NCI-H82 (cell line): Measurements from ENCODE around the gene PFKP.

ENCODE experiments used
- DNase-seq: peaks from one replicate; lab custom pipeline; 2025; lab: John Stamatoyannopoulos, UW

PFKP gene

DNA sequence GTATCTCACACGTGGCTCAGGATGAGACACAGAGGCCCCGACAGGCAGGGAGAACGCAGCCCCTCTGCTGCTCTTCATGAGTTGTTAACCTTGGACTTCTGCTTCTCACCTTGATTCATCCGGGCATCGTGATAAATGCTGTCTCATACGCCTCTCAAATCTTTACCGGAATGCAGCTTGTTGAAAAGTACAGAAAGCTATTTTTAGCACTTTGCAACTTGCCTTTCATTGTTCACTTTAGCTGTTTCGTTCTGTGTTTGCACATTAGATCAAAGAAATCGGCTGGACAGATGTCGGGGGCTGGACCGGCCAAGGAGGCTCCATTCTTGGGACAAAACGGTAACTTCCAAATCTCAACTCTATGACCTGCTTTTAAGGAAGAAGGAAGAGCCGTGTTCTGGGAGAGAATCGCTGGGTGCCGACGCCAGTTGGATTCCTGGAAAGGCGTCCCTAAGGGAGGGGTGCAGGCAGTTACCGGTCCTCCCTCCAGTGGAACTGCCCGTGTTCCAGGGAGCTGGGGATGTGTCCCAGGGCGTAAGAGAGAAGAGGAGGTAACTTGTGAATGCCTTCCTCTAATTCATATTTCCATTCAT is 49.3 kb downstream of the PFKP start:
- DNase-seq, result no peak

DNA sequence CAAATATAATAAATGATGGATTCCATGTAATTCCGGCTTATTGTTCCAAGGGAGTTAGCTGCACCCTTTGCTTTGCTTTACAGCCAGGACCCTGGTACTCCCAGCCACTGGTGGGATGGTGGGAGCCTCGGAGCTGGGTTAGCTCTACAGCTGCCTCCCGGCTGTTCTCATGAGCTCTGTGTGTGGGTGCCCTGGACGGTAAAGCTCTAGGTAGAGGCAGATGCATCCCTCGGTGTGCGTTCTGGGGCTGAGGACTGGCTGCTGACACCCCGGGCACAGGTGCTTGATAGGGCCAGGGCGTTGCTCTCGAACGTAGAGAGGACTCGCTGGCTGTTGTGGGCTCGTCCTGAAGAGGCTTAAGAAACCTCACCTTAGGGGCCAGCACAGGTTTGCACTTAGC is 50.1 kb downstream of the PFKP start:
- no peak for DNase-seq

DNA sequence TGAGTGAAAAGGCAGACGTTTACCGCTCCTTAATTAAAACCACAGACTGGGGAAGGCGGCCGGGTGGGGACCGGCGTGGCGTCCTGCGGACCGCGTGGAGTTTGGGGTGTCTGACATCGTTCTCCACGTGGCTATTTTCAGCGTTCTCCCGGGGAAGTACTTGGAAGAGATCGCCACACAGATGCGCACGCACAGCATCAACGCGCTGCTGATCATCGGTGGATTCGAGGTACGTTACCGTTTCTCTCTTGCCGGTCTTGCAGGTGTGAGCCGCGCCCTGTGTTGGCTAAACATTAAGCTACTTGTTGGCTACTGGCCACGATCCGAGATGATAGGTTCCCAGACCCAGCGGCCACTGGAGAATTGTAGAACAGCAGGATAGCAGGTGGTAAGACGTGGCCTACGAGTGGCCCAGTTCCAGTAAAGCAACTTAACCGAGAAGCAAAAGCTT is 51.3 kb downstream of the PFKP start:
- no peak for DNase-seq

DNA sequence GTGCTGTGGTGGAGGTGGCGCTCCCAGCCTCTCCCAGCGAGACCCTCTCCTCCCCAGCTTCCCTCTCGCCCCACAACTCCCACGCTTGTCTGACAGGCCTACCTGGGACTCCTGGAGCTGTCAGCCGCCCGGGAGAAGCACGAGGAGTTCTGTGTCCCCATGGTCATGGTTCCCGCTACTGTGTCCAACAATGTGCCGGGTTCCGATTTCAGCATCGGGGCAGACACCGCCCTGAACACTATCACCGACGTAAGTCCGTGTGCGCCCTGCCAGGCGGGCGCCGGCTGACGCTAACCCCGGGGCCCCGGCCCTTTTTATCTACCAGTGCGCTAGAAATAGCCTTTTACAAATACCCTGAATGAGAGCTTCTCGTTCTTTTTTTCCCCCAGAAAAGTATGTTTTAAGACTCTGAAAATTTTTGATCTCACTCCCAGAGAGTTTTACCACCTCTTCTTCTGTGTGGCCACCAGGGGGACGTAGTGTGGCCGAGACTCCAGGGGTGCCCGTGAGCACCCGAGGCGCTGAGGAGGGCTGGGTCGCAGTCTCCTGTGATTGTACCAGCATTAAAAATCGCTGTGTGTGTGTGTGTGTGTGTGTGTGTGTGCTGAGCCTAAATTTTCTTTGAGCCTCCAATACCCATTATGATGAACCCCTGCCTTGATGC is 52.6 kb downstream of the PFKP start:
- DNase-seq, result peak; percentile 37

DNA sequence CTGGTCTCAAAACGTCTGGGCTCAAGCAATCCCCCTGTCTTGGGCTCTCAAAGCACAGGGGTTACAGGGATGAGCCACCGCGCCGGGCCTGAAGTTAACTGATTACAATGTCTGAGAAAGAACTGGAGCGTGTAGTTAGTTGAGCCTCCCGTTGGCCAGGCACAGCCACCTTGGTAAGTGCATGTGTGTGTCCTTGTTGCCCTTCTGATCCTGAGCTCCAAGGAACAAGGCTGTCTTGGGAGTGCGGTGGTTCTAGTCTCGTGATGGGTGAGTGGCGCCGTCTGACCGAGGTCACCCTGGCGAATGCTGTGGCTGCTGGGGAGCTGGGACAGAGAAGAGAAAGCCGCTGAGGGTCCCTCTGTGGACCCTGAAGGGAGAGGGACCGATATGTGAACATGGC is 54.7 kb downstream of the PFKP start:
- DNase-seq, result no peak

DNA sequence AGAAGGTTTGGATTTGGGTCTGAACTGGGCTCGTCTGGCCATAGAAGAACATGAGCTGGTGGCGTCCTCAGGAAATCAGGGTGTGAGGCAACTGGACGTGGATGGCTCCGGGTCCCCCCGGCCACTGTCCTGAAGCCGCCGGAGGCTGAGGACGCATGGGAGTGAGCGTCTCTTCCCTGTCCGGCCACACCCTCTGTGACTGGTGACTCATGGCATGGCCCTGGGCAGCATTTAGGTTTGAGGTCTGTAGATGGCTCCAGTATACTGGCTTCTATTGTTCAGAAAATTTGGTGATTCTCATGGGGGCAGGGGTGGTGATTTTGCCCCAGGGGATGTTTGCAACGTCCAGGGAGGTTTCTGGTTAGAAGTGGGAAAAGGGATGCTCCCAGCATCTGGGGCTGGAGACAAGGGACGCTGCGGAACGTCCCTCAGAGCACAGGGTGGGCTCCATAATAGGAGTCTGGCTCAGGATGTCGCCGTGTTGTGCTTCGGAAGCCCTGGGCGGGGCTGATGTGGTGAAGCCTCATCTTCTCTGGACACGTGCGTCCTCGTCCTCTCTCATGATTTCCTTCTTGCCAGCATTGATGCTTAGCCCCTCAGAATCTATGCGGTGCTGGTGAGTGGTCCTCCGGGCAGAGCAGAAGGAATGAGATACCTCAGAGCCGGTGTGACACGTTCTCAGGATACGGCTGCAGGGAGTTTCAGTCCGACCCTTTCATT is 55.3 kb downstream of the PFKP start:
- no peak for DNase-seq

DNA sequence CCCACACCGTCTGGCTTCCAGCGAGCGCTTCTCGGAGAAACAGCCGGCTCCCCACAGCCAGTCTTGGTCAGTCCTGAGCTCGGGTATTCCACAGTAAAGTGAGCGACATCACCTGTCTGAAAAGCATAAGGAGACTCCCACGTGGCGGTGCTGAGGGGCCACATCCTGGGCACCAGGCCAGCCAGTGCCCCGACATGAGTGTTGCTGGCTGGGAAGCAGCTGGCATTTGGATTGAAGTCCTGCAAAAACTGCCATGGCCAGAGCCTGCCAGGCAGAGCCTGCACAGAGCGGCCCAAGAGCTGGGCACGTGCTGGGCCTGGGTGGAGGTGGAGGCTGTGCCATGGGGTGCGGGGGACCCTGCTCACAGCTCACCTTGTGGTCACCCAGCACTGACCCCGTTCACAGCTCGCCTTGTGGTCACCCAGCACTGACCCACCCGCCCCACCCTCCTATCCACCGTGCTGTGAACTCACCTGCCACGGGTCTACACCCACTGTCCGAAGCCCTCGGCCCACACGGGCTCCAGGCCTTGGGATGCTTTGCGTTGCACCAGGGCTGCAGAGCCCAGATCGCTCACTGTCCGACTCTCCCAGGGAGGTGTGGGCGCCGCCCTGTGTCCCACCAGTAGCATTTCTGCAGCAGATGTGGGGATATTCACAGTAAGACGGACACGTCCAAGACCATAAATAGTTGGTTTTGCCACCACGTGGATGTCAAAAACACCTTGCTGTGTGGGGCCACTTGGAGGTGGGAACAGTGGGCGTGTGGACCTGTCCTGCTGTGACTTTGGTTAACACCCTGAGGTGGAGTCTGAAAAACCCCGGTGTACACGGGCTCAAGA is 56.4 kb downstream of the PFKP start:
- DNase-seq, result no peak

DNA sequence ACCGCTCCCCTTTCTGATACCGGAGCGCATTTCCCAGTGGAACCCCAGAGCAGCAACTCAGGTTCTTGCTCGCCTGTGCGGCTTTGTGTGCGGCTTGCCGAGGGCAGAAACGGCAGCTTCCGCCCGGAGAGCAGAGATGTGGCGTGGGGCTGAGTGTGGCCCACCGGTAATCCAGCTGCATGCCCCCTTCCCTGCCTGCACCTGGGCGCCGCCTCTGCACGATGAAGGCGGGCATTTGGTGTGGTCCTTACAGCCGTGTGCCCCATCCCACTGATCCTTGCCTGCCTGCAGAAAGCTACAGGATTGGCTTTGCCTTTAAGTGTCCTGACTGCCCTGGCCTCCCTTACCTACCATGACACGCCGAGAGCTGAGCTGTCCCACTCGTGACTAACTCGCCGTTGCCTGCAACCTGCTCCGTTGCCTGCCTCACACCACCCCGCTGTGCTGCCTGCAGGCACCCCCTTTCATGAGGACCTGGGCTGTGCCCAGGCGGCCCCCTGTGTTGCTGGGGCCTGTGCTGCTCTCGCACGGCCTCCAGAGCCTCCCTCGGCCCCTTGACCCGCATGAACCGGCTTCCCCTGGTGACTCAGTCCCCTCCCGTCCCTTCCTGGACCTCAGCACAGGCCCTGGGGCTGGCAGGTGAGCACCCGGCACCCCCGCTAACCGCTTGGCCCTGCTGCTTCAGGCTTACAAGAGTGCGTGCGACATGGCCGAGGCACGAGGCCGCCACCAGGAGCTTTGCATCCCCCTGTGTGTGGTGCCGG is 57.2 kb downstream of the PFKP start:
- no peak for DNase-seq

DNA sequence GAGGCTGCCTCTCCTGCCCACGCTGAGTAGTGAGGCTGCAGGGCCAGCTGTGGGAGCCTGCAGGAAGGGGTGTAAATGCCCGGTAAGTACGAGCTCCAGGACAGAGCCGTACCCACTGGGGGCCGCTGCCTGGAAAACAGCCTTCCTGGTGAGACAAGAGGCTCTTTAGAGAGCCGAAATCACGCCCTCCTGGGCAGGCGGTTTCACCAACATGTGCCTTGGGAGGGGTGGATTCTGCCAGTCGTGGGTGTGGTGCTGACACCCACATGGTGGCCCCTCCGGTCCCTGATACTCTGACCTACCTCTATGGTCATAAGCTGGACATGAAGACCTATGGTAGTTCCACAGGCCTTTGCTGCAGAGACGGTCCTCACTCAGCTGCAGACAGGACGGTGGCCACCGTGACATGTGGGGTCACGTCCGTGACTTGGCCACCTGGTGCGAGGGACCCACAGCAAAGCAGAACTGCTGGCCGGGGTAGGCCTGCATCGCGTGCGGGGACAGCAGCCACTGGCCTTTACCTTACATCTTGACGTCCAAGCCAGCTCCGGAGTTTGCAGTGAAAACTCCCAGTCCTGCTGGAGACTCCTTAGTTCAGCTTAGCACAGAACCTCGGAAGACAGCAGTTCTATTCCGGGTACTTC is 58.3 kb downstream of the PFKP start:
- no peak for DNase-seq

DNA sequence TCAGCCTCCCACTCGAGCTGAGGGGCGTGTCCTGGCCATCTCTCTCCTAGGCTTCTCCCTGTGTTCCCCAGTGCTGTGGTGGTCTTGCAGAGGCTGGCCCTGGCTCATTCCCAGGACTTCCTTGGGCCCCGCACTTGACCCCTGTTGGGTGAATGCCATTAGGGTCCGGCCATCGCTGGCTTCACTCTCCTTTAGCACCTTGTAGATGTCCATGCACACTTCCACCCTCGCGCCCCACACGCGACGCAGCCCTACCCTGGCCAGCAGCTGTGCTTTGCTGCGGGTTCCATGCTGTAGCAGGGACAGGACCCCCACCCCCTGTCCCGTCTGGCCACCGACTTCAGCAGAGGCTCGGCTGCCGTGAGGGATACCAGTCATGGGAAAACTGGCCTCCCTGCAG is 58.9 kb downstream of the PFKP start:
- DNase-seq, result peak; percentile 34

DNA sequence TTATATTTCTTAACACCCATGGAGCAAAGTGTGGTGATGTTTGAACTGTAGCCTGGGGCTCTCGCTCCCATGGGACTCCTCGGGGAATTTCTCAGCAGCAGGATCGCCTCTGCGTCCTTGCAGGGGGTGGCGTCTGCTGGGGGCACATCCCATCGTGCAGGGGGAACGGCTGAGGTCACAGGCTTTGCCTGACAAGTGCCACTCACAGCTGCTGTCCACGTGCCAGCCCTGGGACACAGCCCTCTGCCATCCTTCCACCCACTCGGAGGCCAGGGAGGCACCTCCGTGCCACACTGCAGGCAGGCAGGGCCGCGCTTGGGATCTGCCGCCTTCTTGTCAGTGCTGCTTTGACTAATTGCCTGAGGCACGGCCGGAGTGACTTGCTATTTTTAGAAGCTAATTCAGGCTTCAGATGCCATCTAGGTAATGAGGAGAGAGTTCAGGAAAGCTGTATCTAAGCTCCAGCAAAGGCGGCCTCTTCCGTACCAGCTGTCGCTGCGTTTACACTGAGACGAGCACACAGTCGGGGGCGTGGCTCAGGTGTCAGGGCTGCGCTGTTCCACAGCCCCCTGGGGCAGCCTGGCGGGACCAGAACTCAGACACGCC is 59.5 kb downstream of the PFKP start:
- peak; percentile 97 for DNase-seq

DNA sequence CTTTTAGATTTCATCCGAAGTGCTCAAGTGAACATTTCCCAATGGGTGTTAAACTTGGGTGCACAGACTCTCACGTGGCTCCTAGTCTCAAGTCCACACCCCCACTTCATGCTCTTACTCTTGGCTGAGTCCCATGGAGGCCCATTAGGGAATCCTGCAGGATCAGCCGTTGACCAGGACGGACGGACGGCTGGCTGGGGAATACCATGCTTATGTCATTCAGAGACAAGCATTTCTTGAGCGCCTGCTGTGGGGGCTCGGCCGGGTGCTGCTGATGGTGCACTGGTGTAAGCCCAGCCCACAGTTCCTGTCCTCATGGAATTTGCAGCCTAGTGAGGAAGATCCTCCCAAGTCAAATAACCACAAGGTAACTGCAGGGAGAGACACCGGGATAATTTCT is 60.6 kb downstream of the PFKP start:
- DNase-seq, result peak; percentile 35

DNA sequence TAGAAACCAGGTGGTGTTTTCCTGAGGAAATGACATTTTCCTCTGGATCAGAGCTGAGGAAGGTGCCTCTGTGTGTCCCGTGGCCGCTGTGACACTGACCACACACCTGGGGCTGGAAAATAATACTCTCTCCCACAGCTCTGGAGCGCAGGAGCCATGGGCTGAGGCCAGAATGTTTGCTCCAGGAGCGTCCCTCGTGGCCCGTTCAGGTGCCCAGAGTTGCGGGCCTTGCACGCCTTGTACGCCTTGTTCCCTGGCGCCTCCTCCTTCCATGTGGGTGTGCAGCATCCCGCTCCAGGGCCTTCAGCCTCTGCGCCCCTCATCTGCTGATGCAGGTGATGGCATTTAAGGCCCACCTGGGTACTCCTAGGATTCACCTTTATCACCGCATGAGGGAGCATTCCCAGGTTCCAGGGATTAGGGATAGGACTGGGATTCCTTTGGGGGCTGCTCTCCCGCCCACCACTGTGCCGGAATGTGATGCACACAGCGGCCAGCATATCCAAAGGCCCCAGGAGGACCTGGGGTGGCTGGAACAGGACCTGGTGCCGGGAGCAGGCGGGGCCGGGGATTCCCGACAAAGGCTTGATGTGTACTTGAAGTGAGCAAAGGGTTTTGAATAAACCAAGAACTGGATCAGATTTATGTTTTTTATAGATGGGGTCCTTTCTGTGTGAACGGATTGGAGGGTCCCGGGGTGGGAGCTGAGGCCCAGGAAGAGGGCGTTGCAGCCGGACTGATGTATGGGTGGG is 61.2 kb downstream of the PFKP start:
- DNase-seq, result no peak

DNA sequence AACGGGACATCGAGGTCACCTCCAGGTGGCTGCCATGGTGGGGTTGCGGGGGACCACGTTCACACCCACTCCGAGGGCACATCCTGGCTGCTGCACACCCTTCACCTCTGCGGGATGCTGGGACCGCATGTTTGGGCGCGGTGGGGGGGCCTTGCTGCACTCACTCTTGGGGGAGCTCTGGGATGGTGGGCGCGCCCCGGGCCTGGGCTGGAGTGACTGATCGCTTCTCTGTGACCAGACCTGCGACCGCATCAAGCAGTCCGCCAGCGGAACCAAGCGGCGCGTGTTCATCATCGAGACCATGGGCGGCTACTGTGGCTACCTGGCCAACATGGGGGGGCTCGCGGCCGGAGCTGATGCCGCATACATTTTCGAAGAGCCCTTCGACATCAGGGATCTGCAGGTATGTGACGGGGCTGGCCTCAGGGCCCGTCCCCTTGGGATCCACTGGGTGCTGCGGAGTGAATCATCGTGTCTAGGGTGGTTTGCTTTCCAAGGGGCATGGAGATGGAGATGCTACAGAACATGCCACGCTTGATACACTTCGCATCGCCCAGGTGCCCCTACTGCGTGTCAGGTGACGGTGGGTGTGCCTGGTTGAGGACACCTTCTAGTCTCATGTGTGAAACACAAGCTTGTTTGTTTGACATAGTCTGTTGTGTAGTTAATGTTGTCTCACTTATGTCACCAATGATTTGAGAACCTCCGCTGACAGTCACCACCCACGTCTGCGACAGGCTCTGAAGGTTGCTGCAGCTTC is 62.4 kb downstream of the PFKP start:
- DNase-seq, result no peak

DNA sequence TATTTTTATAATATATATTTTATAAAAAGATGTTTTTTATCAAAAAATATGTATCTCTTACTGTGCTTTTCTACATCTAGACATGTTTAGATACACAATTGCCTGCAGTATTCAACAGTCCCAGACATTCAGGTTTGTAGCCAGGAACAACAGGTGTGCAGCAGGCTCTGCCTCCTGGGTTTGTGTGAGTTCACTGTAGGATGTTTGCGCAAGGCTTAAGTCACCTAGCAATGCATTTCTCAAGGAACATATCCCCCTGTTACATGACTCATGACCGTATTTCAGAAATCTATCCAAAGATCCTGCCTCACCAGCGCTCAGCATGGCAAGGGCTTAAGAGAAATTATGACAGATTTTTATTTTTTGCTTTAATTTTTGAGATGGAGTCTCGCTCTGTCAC is 63.8 kb downstream of the PFKP start:
- DNase-seq, result no peak

DNA sequence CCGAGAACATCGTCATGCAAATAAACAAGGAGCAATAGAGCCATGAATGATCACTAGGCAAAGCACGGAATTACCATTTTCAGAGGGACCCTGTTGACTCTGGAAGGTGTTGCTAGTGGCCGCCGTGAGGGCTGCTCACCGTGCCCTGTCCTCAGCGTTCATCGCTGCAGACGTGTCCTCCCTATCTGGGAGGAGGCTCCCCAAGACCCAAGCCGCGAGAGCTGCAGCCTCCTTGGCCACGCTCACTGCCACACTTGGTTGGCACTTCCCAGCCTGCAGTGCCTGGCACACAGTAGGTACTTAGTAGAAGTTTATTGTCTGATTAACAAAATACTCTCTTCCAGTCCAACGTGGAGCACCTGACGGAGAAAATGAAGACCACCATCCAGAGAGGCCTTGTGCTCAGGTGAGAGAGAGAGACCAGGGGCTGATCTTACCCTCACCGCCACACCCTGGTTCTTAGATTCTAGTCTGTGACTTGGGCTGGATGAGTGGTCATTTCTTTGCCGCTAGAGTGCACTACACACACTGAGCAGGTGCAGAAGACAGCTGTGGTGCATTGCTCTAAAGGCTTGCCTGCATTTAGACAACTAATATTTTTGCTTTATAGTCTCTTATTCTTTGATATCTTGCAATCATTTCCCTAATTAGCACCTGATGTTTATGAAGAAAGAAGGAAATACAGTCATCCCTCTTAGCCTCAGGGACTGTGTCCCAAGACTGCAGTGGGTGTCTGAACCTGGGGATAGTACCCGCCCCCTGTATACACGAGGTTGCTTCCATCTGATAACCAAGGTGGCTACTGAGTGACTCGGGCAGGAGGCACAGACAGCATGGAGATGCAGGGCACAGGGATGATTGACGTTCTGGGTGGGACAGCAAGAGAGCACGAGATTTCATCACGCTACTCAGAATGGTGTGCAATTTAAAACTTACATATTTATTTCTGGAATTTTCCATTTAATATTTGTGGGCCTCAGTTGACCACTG is 65.0 kb downstream of the PFKP start:
- DNase-seq, result no peak

DNA sequence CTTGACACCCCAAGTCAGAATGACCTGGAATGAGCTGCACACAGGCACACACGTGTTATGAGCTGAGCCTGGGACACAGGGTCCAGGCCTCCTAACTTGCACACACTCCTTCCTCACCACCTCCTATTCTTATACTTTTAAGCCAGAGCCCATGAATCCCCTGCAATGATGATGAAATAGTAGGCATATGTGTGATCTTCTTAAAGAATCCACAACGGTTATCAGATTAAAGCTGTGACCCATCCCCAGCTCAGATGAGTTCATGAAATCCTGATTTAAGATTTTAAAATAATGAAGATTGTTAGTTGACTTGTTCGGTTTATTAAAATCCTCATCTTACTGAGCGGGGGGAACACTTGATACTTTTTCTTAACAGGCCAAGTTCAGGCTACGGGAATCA is 66.6 kb downstream of the PFKP start:
- DNase-seq, result peak; percentile 42

DNA sequence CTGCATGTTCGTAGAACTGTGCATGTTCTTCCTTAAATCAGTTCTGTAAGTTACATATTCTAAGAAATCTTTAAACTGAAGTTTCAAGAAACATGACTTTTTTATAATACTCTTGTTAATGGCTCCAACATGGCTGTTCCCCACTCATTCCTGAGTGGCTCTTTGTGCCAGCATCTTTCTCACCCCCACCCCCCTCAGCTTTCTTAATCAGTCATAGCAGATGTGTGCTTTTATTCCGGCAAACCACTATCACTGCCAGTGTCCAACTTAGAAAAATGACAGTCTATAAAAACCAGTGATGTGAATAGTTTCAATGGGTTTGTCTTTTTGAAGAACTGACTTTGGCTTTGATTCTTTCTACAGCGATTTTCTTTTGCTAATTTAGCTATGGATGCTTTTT is 67.7 kb downstream of the PFKP start:
- no peak for DNase-seq
